Lower lobe of right lung (tissue), 2 donors: ENCODE measurements around the gene NAV2. TPM values are rescaled to one million over a fixed set of nuclear protein-coding genes. Genes with fewer than 3 reads are reported as not detected.

Experiments
- ATAC-seq, 2 donors: fragments of 200-7000 bp; cut with Tn5 transposase; one replicate each; pipeline ENCODE4 v1.9.1; 2020 to 2022; ENCODE audit warnings: mild to moderate bottlenecking in 2 of 2, moderate library complexity in 2 of 2
- DNase-seq: peaks from one replicate; pipeline ENCODE4 v3.0.0-alpha.2; 2020
- H3K27ac ChIP-seq: fragments of 200-600 bp; one replicate; pipeline ENCODE4 v1.8.0; 2022
- H3K27me3 ChIP-seq: fragments of 200-600 bp; one replicate; pipeline ENCODE4 v1.8.0; 2022; ENCODE audit warnings: low read depth
- H3K36me3 ChIP-seq: fragments of 200-600 bp; one replicate; pipeline ENCODE4 v1.8.0; 2022; ENCODE audit warnings: mild to moderate bottlenecking
- H3K4me1 ChIP-seq: fragments of 200-600 bp; one replicate; pipeline ENCODE4 v1.8.0; 2022
- H3K4me3 ChIP-seq: fragments of 200-600 bp; one replicate; pipeline ENCODE4 v1.8.0; 2022; ENCODE audit warnings: mild to moderate bottlenecking
- H3K9me3 ChIP-seq: fragments of 200-600 bp; one replicate; pipeline ENCODE4 v1.8.0; 2022
- intact Hi-C: fragments of 100-400 bp; cut with DNase I; formaldehyde crosslinking; loops from one replicate; pipeline ENCODE4 v1.11.0; 2022
- total RNA-seq: library from RNA; stranded (reverse); fragmentation: NEBNext Ultra II Directional; extraction: Animal tissue kit (Norgen Biotek cat#: 25700); gene quantifications from one replicate; pipeline ENCODE4 v1.2.1, GENCODE V29; 2021
- TF ChIP-seq, protein P1 (sequence below): fragments of 200-600 bp; IDR thresholded peaks from one replicate; pipeline ENCODE4 v1.8.0; 2022; ENCODE audit warnings: antibody characterized with exemption, mild to moderate bottlenecking
- donor health status: DM: no; HTN: yes; CAD: no; lungs with severe emphysema.

NAV2 gene
- total RNA-seq, 1 donor from 2014 or later, result 36.9 TPM

DNA sequence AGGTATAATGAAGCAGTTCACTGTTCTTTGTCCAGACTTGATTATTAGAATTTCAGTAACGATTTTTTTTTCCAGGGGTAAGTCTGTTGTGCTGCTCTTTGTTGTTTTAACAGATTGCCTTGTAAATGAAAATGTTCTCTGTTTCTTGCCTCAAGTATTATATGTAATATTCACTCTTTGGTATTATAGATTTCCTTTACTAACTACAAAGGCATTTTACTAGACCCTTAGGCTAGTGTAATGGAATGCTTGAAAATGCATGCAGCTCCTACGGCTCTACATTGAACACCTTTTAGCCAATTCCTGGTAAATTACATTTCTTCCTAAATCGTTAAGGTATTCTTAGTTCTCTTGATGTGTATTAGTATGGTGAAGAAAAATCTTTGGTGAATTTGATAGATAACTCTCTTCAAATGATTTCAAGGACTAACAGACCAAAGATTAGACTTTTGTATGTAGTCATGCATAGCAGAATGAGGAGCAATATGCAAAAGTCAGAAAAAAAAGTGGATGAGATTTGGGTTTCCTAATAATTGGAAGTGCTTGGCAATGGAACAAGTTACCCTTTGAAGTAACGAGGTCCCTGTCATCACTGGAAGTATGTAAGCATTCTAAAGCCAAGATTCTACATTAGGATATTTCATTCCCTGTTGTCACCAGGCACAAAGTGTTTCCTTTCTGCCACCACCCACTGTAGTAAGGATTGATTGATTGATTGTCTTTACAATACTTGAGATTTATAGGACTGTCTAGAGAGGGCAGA, 334.6 kb downstream of the NAV2 start:
- Histone ChIP-seq H3K9me3 (no peaks in the 10 kb centered on the region), H3K27me3 (no peaks in the 10 kb centered on the region), H3K4me3 (no peak overlapping the region), H3K4me1 (peaks cover 3% of the 10 kb centered on the region), H3K36me3 (peaks cover 60% of the 10 kb centered on the region), H3K27ac (no peak overlapping the region)
- intact Hi-C loops, result no loop called here
- TF ChIP-seq, protein P1, sequence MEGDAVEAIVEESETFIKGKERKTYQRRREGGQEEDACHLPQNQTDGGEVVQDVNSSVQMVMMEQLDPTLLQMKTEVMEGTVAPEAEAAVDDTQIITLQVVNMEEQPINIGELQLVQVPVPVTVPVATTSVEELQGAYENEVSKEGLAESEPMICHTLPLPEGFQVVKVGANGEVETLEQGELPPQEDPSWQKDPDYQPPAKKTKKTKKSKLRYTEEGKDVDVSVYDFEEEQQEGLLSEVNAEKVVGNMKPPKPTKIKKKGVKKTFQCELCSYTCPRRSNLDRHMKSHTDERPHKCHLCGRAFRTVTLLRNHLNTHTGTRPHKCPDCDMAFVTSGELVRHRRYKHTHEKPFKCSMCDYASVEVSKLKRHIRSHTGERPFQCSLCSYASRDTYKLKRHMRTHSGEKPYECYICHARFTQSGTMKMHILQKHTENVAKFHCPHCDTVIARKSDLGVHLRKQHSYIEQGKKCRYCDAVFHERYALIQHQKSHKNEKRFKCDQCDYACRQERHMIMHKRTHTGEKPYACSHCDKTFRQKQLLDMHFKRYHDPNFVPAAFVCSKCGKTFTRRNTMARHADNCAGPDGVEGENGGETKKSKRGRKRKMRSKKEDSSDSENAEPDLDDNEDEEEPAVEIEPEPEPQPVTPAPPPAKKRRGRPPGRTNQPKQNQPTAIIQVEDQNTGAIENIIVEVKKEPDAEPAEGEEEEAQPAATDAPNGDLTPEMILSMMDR, result no peak
- DNase-seq (no peak), ATAC-seq (no peak)

- Histone ChIP-seq H3K9me3 (no peaks in the 10 kb centered on the region), H3K27ac (no peak overlapping the region), H3K36me3 (peaks cover 63% of the 10 kb centered on the region), H3K27me3 (no peaks in the 10 kb centered on the region), H3K4me1 (peaks cover 3% of the 10 kb centered on the region), H3K4me3 (no peak overlapping the region)
- intact Hi-C loops, result no loop called here
- ATAC-seq (no peak), DNase-seq (no peak)
- TF ChIP-seq, protein P1, result no peak
These were observed 335.1 kb downstream of the NAV2 start for GRCh38 chr11:20047769-20048154.

DNA sequence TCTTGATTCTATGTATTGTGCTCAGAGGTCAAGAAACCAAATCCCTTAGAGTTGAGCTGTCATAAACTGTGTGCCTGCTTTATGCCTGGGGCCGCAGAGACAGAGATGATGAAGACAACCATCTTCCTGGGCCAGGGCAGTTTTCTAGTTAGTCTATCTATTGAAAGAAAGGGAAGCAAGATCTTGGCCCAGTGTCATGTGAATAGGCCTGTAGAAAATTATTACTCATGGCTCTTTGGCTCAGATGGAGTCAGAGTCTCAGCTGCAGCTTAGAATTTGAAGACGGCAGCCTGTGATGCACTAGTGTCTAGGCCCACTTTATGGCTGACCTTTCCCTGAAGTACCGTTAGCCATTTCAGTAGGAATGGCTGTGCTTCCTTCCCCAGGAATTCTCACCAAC, 335.6 kb downstream of the NAV2 start:
- H3K27me3 ChIP-seq, result no peaks in the 10 kb centered on the region
- no peak overlapping the region for H3K27ac ChIP-seq
- H3K4me3 ChIP-seq, result no peak overlapping the region
- no peaks in the 10 kb centered on the region for H3K9me3 ChIP-seq
- ATAC-seq (no peak), DNase-seq (no peak)
- H3K4me1 ChIP-seq, result peaks cover 3% of the 10 kb centered on the region
- intact Hi-C loops, result no loop called here
- H3K36me3 ChIP-seq, result peaks cover 63% of the 10 kb centered on the region
- TF ChIP-seq, protein P1, result no peak

- DNase-seq (no peak), ATAC-seq (no peak)
- no peak overlapping the region for H3K27ac ChIP-seq
- peaks cover 64% of the 10 kb centered on the region for H3K36me3 ChIP-seq
- no peaks in the 10 kb centered on the region for H3K27me3 ChIP-seq
- no peaks in the 10 kb centered on the region for H3K9me3 ChIP-seq
- H3K4me3 ChIP-seq, result no peak overlapping the region
- peaks cover 3% of the 10 kb centered on the region for H3K4me1 ChIP-seq
- TF ChIP-seq, protein P1, result no peak
- intact Hi-C loops, result no loop called here
These were observed 336.1 kb downstream of the NAV2 start for GRCh38 chr11:20048707-20049106.

DNA sequence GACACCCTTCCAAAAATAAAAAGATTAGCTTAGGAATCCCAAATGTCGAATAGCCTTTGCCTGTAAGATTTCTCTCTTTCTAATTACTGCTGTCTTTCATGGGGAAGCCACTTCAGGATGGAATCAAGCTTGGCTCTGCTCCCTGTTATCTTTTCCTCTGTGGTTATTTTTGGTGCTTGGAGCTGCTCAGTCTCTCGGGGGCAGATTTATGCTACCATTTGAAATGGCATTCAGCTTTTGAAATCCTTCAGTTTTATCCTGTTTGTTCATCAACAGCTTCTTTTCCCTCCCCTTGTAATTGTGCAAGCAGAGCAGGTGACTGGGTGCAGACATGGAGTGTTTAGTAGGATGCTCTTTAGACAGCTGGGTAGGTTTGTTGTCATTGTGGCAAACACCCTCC, 336.6 kb downstream of the NAV2 start:
- Histone ChIP-seq H3K4me1 (peaks cover 3% of the 10 kb centered on the region), H3K27me3 (no peaks in the 10 kb centered on the region), H3K4me3 (no peak overlapping the region), H3K27ac (no peak overlapping the region), H3K9me3 (no peaks in the 10 kb centered on the region), H3K36me3 (peaks cover 65% of the 10 kb centered on the region)
- no peak for ATAC-seq
- DNase-seq, result no peak
- intact Hi-C loops, result no loop called here
- TF ChIP-seq, protein P1, result no peak
